HL-60 (cell line): ENCODE measurements around the gene TMEM95.

Experiments used
- DNase-seq, 2 experiments: peaks; one replicate each; pipeline ENCODE4 v3.0.0-alpha.2; 2010 to 2020; ENCODE audit warnings: low read depth in 1 of 2, low spot score in 1 of 2
- H3K27ac ChIP-seq: fragments of 250-450 bp; sonication (Bioruptor Pico); replicated peaks from 2 replicates; pipeline ENCODE4 v1.5.1; 2020; ENCODE audit warnings: mild to moderate bottlenecking, moderate library complexity
- H3K27me3 ChIP-seq: fragments of 250-450 bp; sonication (Bioruptor Pico); 2 replicates; pipeline ENCODE4 v1.5.1; 2021; ENCODE audit warnings: mild to moderate bottlenecking, moderate library complexity; ENCODE audit not compliant: insufficient read depth, poor library complexity, severe bottlenecking
- H3K4me3 ChIP-seq: replicated peaks from 2 replicates; pipeline ENCODE4 v1.5.1; 2011; ENCODE audit warnings: mild to moderate bottlenecking, control low read depth, low read length; ENCODE audit not compliant: insufficient read depth
- CTCF ChIP-seq: IDR thresholded peaks from one replicate; pipeline ENCODE4 v1.5.1; 2011; ENCODE audit warnings: low read length, control low read depth, inconsistent platforms; ENCODE audit not compliant: insufficient read depth
- GABPA ChIP-seq: IDR thresholded peaks from 2 replicates; pipeline ENCODE4 v1.6.1; 2012; ENCODE audit warnings: low read depth
- POLR2AphosphoS5 ChIP-seq: IDR thresholded peaks from 2 replicates; pipeline ENCODE4 v1.6.1; 2012; ENCODE audit warnings: low read depth
- SPI1 ChIP-seq: IDR thresholded peaks from 2 replicates; pipeline ENCODE4 v1.6.1; 2012; ENCODE audit warnings: low read depth, mild to moderate bottlenecking, borderline replicate concordance
- TF ChIP-seq, protein P1 (sequence below): IDR thresholded peaks from 2 replicates; pipeline ENCODE4 v1.6.1; 2012; ENCODE audit warnings: low read depth; ENCODE audit not compliant: insufficient replicate concordance

Gene TMEM95

DNA sequence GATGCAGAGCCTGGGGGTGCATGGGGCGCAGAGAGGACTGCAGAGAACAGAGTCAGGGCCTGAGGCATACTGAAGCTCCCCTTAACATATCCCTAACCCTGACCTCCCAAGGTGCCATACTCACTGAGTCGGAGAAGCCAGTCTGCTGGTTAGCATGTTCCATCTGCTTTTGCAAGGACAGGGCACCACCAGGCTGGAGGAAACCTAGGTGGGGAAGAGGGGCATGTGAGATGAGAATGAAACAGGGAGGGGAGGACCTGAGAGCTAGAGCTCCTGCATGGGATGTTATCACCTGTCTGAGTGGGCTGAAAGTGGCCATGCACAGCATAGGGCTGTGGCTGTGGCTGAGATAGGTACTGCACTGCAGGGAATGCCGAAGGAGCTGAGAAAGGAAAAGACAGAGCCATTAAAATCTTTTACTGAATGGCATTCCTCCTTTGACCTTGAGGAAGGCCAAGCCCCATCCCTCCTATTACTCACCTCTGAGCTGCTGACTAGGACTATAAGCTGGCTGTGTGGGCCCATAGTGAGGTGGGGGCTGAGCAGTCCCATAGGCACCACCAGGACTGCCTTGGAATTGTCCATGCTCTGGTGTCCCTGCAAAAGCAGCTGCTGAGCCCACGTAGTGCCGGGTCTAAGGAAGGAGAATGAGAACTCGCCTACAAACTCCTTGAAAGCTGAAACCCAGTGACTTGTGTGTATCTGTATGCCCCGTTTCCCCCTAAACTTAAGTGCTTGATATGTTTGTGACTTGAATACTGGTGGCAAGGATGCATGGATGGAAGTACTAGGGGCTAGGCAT lies 41.7 kb upstream of the TMEM95 start:
- DNase-seq: no peak
- H3K27me3 ChIP-seq: no peaks in the 10 kb centered on the region
- no peak overlapping the region for H3K27ac ChIP-seq
- H3K4me3 ChIP-seq: no peak overlapping the region
- TF ChIP-seq SPI1: no peak
- peak; percentile 74; the same call in 1 of the 2 replicates for TF ChIP-seq POLR2AphosphoS5
- no peak for TF ChIP-seq GABPA
- no peak for TF ChIP-seq CTCF

- Histone ChIP-seq H3K27me3 (no peaks in the 10 kb centered on the region), H3K4me3 (peak overlapping the region; percentile 80), H3K27ac (peak overlapping the region; percentile 54; the same call in 1 of the 2 replicates)
- DNase-seq: no peak
- TF ChIP-seq SPI1: no peak
- no peak for TF ChIP-seq POLR2AphosphoS5
- TF ChIP-seq GABPA: no peak
- no peak for TF ChIP-seq CTCF
- TF ChIP-seq, protein P1, sequence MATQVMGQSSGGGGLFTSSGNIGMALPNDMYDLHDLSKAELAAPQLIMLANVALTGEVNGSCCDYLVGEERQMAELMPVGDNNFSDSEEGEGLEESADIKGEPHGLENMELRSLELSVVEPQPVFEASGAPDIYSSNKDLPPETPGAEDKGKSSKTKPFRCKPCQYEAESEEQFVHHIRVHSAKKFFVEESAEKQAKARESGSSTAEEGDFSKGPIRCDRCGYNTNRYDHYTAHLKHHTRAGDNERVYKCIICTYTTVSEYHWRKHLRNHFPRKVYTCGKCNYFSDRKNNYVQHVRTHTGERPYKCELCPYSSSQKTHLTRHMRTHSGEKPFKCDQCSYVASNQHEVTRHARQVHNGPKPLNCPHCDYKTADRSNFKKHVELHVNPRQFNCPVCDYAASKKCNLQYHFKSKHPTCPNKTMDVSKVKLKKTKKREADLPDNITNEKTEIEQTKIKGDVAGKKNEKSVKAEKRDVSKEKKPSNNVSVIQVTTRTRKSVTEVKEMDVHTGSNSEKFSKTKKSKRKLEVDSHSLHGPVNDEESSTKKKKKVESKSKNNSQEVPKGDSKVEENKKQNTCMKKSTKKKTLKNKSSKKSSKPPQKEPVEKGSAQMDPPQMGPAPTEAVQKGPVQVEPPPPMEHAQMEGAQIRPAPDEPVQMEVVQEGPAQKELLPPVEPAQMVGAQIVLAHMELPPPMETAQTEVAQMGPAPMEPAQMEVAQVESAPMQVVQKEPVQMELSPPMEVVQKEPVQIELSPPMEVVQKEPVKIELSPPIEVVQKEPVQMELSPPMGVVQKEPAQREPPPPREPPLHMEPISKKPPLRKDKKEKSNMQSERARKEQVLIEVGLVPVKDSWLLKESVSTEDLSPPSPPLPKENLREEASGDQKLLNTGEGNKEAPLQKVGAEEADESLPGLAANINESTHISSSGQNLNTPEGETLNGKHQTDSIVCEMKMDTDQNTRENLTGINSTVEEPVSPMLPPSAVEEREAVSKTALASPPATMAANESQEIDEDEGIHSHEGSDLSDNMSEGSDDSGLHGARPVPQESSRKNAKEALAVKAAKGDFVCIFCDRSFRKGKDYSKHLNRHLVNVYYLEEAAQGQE: no peak
Observed at GRCh38 chr17:7313890-7314718, 40.9 kb upstream of the TMEM95 start.

DNA sequence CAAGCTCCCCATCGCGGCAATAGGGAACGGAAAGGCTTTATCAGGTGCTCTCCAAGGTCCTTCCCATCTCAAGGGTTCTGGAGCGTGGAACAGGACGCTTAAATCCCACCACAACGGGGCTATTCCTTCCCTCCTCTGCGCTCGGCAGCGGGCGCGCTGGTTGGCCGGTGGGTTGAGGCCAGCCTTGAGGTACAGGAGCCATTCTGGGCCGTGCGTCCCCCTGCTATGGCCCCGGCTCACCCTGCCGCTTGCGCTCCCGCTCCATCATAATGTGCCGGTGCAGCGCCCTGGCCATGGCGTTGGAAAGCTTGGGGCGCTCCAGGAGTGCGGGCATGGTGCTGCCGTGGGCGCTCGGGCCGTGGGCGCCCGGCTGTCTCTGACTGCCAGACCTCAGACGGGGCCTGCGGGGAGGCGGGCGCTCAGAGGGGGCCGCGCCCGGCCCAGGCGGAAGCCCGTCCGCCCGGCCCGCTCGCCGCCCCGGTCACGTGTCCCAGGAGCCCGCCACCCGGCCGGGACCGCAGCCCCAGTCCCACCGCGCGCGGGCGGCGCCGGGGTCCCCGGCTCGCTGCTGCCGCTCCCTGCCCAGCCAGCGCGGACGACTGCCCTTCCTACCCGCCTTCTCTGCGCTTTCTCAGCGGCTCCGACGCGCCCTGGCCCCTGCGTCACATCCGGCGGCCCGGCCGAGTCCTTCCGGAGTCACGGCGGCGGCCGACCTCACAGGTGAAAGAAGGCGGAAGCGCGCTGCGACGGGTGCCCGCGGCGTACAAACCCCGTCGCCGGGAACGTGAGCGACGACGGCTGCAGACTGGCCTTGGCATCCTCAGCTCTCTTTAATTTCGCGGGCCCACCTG lies 40.0 kb upstream of the TMEM95 start, which contains the start of gene GPS2:
Gene GPS2, minus strand, starts transcription at position 642 of the 851 bp plus-strand sequence. Its CDS starts 308 bp downstream, at position 334.
- H3K27me3 ChIP-seq: no peaks in the 10 kb centered on the region
- H3K4me3 ChIP-seq: peak within 1 kb of the TSS; percentile 80
- TF ChIP-seq POLR2AphosphoS5: no peak; the same call in none of the 2 replicates
- TF ChIP-seq GABPA: peak; percentile 92
- TF ChIP-seq, protein P1: peak; percentile 92
- no peak for TF ChIP-seq SPI1
- DNase-seq: peak in 1 of 2 experiments; percentile 79
- H3K27ac ChIP-seq: peak within 1 kb of the TSS; percentile 69
